HG03159 (cell line): ENCODE measurements around the gene ADAMTSL1.

ENCODE experiments used
- ATAC-seq: cut with Tn5 transposase; IDR thresholded peaks from one replicate; pipeline ENCODE4 v1.9.1; 2021; ENCODE audit warnings: mild to moderate bottlenecking, moderate library complexity; ENCODE audit not compliant: unreplicated experiment

The ADAMTSL1 gene

GRCh38 chr9:18848657-18849056 lies 374.7 kb downstream of the ADAMTSL1 start:
- no peak for ATAC-seq

- ATAC-seq, result no peak
These were observed 375.3 kb downstream of the ADAMTSL1 start for GRCh38 chr9:18849270-18849669.

GRCh38 chr9:18849890-18850677 lies 376.1 kb downstream of the ADAMTSL1 start:
- no peak for ATAC-seq

- ATAC-seq, result no peak
These were observed 377.3 kb downstream of the ADAMTSL1 start for GRCh38 chr9:18851069-18851795.

- ATAC-seq, result no peak
These were observed 381.7 kb downstream of the ADAMTSL1 start for GRCh38 chr9:18855656-18856055.

- ATAC-seq, result no peak
These were observed 383.4 kb downstream of the ADAMTSL1 start for GRCh38 chr9:18857334-18857733.

GRCh38 chr9:18857769-18858168 lies 383.8 kb downstream of the ADAMTSL1 start:
- no peak for ATAC-seq

GRCh38 chr9:18861609-18862544 lies 387.9 kb downstream of the ADAMTSL1 start:
- no peak for ATAC-seq

GRCh38 chr9:18863791-18864190 lies 389.8 kb downstream of the ADAMTSL1 start:
- ATAC-seq, result no peak

- ATAC-seq, result no peak
These were observed 390.6 kb downstream of the ADAMTSL1 start for GRCh38 chr9:18864516-18864915.

- ATAC-seq, result no peak
These were observed 391.6 kb downstream of the ADAMTSL1 start for GRCh38 chr9:18865542-18865941.

GRCh38 chr9:18866121-18866831 lies 392.3 kb downstream of the ADAMTSL1 start:
- no peak for ATAC-seq

- no peak for ATAC-seq
These were observed 395.8 kb downstream of the ADAMTSL1 start for GRCh38 chr9:18869725-18870124.

GRCh38 chr9:18874069-18874468 lies 400.1 kb downstream of the ADAMTSL1 start:
- peak; percentile 54 for ATAC-seq

- ATAC-seq, result peak; percentile 65
These were observed 401.0 kb downstream of the ADAMTSL1 start for GRCh38 chr9:18874990-18875389.

GRCh38 chr9:18877984-18878383 lies 404.0 kb downstream of the ADAMTSL1 start:
- no peak for ATAC-seq

GRCh38 chr9:18881758-18882157 lies 407.8 kb downstream of the ADAMTSL1 start:
- ATAC-seq, result no peak

- no peak for ATAC-seq
These were observed 413.6 kb downstream of the ADAMTSL1 start for GRCh38 chr9:18887546-18887945.

- ATAC-seq, result no peak
These were observed 414.3 kb downstream of the ADAMTSL1 start for GRCh38 chr9:18888290-18888689.

- ATAC-seq, result no peak
These were observed 415.6 kb downstream of the ADAMTSL1 start for GRCh38 chr9:18889550-18889949.

- peak; percentile 73 for ATAC-seq
These were observed 416.4 kb downstream of the ADAMTSL1 start for GRCh38 chr9:18890372-18890771.
